AG08395 (cell line): ENCODE results near the gene CAGE1.

ENCODE experiments used
- DNase-seq: peaks from one replicate; pipeline ENCODE4 v3.0.0; 2012; ENCODE audit warnings: mixed read lengths, low spot score

CAGE1 gene

GRCh38 chr6:7389451-7390225, at the start of gene CAGE1, which contains the start of gene RIOK1:
CAGE1 (minus strand) TSS chr6:7389742; CDS start chr6:7387173, 2,569 bp downstream.
RIOK1 (plus strand) TSS chr6:7389808; CDS start chr6:7390003, 195 bp downstream.
- DNase-seq = peak; percentile 96

DNA sequence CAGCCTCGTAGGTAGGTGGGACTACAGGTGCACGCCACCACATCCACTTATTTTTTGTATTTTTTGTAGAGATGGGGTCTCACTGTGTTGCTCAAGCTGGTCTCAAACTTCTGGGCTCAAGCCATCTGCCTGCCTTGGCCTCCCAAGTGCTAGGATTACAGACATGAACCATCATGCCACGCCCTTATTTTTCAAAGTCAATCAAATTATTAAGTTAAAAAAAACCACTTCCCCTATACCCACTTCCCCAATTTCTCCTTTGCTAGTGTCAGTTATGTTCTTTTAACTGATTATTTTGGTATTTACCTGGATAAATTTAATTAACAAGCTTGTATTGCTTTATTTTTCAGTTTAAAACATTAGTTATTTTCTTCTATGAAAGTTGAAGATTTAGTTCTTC, 49.7 kb upstream of the CAGE1 start:
- DNase-seq = no peak

GRCh38 chr6:7438011-7438410, 48.5 kb upstream of the CAGE1 start:
- DNase-seq = no peak

DNA sequence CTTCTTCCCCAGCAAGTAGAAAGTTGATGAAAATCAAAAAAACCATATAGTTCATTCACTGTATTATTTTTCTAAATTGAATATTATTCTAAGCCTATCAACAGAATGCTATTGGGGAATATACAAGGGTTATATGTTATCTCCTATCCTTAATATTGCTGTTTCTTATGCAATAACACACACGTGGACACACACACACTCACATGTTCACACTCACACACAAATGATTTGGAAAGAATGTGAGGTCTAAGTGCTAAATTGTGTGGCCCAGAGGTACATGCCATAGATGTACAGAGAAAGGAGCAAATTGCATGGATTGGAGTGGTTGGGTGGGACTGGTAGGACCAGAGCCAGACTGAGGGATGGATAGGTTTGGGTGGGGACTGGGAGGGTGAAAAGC, 45.1 kb upstream of the CAGE1 start:
- no peak for DNase-seq

DNA sequence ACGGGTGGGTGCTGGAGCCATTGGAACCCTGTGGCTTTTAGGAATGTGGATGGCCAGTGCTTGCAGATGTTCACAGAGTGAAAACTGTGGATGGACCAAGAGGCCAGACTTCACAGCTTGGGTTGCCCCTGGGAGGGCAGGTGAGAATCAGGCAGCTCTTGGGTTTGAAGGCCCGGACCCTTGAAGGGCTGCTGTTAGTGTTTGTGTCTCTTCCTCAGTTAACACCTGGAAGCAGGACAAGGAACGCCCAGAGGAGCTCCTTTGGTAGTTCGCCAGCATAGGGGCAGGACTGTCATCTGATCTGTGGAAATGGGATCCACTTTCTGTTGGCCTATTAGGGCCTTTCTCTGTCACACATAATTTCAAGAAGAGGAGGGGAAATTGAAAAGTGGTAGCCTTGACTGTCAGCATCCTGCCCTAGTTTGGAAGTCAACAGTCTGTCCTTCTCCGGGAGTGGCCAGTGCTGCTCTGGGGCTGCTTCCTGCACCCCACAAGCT, 43.6 kb upstream of the CAGE1 start:
- DNase-seq = peak; percentile 36

DNA sequence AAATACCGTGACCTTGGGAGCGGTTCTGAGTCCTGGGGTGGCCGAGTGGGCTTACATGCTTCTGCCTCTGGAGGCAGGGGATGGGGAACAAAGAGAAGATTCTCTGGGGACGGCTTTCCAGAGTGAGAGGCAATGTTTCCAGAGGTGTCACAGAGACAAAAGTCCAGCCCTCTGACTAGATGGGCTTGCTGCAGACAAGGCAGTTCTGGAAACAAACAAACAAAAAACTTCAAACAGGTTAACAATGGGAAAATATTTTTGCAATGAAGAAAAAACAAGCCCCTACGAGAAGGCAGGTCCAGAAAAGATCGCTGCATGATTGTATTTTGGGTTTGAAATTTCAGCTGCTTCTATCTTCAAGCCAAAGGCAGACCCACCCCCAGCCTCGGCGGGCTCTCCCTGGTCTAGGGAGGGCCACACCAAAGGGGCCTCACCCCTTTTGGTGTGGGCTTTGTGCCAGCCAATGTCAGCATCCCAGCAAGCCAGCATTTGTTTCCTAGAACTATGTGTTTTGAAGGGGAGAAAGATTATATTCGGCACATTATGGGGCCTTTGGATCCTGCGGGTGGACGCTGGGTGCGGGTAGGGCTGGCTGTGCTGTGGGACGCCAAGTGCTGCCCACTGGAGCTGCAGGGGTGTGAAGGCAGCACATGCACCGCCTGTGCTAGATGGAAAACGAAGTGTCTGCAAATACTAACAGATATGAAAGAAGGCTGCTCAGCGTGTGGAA, 43.0 kb upstream of the CAGE1 start:
- DNase-seq = no peak

GRCh38 chr6:7431674-7432390, 42.3 kb upstream of the CAGE1 start:
- peak; percentile 21 for DNase-seq

- no peak for DNase-seq
Observed at GRCh38 chr6:7431313-7431673, 41.8 kb upstream of the CAGE1 start.

GRCh38 chr6:7426447-7427169, 37.1 kb upstream of the CAGE1 start:
- no peak for DNase-seq

DNA sequence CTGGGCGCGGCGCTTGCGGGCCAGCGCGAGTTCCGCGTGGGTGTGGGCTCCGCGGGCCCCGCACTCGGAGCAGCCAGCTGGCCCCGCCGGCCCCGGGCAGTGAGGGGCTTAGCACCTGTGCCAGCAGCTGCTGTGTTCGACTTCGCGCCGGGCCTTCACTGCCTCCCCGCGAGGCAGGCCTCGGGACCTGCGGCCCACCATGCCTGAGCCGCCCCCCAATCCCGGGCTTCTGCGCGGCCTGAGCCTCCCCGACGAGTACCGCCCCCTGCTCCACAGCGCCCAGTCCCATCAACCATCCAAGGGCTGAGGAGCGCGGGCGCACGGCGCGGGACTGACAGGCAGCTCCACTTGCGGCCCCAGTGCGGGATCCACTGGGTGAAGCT, 36.3 kb upstream of the CAGE1 start:
- DNase-seq = no peak

DNA sequence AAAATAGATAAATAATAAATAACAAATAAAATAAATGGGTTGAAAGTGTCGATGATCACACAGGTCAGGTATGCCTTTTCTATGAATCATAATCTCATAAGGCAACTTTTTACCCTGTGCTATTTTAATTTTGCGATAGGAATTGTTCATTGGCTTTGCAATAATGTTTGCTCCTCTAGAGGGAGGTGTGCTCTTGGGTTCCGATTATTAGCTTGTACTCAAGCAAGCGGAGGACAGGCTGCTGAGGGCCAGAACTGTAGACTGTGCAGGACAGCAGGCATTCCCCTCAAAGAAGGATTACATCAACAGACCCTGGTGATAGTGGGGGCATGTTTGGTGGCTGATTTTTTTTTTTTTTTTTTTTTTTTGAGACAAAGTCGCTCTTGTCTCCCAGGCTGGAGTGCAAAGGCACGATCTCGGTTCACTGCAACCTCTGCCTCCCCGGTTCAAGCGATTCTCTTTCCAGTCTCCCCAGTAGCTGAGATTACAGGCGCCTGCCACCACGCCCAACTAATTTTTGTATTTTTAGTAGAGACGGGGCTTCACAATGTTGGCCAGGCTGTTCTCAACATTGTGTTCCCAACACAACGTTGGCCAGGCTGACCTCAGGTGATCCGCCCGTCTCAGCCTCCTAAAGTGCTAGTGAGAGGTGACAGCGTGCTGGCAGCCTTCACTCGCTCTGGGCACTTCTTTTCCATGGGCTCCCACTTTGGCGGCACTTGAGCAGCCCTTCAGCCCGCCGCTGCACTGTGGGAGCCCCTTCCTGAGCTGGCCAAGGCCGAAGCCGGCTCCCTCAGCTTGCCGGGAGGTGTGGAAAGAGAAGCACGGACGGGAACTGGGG, 35.6 kb upstream of the CAGE1 start:
- DNase-seq = peak; percentile 77

GRCh38 chr6:7424058-7424457, 34.5 kb upstream of the CAGE1 start:
- no peak for DNase-seq

- no peak for DNase-seq
Observed at GRCh38 chr6:7421066-7421465, 31.5 kb upstream of the CAGE1 start.

- no peak for DNase-seq
Observed at GRCh38 chr6:7419065-7419464, 29.5 kb upstream of the CAGE1 start.

DNA sequence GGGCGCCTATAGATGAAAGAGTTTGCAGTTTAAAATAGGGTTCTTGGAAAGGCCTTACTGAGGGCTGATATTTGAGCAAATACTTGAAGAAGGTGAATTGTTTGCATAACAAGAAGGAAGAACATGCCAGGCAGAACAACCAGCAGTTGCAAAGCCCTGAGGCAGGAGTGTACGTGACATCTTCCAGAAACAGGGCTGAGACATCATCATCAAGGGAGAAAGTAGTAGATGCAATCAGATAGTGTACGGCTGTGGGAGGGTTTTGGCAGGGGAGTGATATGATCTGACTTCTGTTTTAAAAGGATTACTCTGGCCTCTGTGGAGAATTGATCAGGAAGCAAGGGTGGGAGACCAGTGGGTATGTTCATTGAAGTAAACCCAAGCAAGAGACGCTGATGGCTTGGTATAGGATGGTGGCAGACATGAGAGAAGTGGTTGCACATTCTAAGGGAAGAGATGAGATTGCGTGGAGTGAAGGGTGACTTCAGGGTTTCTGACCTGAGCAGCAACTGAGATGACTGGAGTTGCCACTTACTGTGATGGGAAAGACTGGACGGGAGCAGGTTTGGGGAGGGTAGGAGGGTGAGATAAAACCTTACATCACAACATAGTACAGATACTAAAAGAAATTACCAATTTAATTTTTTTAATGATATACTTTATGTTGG, 28.8 kb upstream of the CAGE1 start:
- no peak for DNase-seq

DNA sequence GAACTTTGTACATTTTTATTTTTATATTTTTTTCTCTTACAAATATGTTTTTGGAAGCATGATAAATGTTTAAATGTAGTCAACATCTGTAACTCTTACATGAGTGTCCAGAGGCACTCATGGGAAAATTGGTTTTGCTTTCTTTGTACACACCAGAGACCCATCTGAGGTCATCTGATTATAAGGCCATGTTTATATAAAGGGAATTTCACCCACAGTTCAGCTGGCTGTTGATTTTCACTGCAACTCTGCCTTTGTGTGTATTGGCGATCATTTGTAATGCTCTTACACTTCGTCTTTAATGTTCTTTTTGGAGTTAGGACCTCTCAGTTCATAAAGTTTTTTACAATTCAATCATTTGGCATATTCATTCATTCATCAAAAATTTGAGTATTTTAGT, 28.1 kb upstream of the CAGE1 start:
- no peak for DNase-seq

- DNase-seq = peak; percentile 57
Observed at GRCh38 chr6:7414811-7415210, 25.3 kb upstream of the CAGE1 start.

DNA sequence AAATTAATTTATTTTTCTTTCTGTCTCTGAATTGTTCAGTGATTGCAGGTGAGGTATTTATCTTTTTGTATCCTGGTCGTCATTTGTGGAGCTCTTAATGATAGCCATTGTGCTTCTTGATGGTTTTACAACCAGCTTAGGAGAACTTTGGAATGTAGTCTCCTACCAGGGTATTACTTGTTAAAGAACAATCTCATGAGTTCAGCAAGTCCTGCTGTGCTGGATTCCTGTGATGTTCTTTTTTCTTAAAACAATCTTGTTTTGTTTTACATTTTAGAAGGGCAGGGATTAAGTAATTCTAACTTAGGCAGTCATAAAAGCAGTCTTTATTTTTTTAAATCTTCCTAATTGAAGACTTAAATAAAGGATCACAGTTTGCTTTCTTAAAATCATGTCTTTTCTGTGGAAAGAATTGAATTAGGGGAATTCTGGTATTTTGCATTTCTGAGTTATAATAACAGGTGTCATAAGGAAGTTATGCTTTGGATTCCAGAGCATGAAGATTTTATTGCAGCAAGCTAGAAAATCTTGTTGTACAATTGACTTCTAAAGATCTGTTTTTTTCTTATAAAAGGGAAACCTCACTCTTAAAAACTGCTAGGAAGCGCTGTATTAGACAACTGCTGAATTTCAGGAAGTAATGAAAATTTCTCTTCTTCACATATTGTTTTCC, 23.7 kb upstream of the CAGE1 start:
- no peak for DNase-seq

DNA sequence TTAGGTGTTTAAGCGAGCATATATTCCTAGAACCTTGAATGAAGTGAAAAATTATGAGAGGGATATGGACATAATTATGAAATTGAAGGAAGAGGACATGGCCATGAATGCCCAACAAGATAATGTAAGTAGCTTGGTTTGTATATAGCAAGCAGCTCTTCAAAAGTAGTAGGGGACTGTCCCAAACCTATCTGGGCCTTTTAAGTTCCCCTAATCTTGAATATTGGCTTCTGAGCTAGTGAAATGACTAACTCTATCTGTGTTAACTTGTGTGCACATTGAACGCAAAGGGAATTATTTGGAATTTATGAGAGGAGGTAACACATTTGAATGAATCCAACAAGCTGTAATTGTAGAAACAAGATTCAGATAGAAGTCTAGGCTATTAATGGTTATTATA, 21.8 kb upstream of the CAGE1 start:
- DNase-seq = no peak

DNA sequence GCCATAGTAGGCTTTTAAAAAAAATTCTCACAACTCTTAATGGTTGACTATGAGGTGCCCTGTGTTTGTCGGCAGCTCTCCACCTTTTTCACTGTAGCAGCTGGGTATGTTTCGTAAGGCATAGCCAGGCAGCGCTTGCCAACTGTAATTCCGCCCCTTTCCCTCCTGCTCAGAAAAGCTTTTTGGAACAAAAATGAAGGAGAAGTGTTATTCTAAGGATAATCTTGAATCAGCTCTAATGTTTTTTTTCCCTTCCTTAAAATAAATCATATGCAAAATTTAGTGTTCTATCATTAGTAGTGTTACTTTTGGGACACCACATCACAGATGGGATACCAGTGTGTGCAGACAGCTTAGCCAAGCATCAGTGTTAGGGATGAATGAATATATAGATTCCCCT, 21.3 kb upstream of the CAGE1 start:
- no peak for DNase-seq
